GM18511 (cell line): ENCODE data around the gene CACNA2D2.

Experiments used
- ATAC-seq: cut with Tn5 transposase; IDR thresholded peaks from one replicate; pipeline ENCODE4 v1.9.1; 2021; ENCODE audit warnings: mild to moderate bottlenecking, moderate library complexity; ENCODE audit not compliant: unreplicated experiment

The CACNA2D2 gene

DNA sequence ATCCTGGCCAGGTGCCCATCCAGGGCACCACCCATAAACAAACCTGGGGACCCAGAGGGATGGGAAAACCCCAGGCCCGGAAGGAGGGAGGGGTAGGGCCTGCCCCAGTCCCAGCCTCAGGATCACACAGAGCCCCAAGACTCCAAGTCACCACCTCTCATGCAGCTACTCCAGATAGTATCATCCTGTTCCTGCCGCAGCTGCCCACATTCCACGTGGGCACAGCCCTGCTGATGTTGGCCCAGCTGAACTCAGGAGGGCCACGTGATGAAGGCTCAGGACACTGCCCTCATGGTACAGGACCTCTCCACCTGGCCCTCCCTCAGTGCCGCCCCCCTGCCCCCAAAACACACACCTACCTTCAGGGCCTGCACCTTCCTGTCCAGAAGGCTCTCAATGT is 69.5 kb downstream of the CACNA2D2 start:
- ATAC-seq: no peak

DNA sequence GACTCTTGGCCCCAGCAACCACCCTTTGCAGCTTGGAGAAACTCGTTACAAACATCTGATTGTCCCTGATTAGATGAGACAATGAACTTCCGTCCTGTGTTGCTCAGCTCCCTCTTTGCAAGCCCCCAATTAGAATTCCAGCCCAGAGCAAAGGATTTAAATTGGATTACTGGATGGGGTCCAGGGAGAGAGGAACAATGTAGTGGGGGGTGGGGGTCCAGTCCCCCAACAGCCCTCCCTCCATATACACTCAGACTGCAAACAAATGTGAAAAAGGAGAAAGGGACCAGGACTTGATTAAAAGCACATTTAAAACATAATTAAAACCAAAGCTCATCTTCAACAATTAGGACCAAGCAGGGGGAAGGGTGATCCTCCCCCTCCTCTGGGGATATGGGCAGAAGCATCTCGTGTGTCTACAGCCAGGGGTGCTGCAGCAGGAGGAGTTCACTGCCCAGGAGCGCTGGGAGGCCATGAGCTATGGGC is 72.4 kb downstream of the CACNA2D2 start:
- no peak for ATAC-seq

DNA sequence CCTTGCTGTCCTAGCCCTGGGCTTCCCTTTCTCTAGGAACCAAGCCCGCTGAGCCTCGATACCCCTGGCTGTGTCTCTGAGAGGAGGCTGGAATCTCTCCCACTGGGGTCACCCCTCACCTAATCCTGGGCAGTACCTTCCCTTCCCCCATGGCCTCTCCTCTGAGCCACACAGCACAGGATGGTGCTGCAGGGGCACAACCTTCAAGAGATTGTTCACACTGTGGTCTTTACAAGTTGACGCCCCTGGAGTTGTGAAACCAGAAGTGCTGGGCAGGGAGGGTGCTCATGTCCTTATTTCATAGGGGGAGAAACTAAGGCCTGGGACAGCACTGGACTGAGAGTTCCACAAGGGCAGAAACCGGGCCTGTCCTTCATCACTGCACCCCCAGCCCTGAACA is 73.2 kb downstream of the CACNA2D2 start:
- ATAC-seq: no peak

DNA sequence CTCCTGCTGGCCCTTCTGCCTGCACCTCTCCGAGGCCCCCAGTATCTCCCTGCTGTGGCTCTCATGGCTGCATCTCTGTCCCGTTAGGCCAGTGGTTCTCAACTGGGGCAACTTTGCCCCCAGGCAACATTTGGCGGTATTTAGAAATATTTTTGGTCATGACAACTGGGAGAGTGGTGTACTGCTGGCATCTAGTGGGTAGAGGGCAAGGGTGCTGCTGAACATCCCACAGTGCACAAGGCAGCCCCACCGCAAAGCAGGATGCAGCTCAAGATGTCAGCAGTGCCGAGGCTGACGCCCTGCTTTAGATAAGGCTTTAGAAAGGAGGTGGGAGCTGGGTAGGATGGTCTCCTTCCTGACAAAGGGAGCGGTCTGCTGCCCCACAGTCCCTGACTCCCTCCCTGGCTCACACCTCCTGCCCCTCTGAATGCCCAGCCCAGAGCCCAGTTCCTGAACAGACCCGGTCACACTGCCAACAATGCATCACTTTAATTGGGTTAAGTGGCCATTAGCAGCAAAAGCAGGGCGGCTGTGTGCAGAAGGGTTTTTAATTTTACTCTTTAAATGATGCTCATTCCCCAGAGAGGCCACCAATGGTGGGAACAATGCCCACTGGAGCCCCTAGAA is 75.3 kb downstream of the CACNA2D2 start:
- ATAC-seq: no peak

DNA sequence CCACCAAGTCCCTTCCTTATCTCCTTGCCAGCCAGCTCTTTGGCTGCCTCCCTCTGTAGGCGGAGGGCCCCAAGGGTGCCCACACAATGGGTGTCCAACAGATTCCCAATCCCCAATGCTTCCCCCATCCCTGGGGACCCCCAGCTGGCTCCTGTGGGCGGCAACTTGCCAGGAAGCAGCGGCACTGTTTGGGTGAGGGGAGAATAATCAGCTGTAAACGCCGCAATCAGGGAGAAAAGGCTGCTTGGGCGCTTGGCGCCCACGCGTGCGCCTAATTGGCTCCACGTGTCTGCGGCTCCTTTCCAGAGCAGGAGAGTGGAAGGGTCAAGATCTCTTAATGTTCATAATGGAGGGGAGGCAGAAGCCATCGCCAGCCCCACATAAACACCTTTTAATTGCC is 76.2 kb downstream of the CACNA2D2 start:
- no peak for ATAC-seq

DNA sequence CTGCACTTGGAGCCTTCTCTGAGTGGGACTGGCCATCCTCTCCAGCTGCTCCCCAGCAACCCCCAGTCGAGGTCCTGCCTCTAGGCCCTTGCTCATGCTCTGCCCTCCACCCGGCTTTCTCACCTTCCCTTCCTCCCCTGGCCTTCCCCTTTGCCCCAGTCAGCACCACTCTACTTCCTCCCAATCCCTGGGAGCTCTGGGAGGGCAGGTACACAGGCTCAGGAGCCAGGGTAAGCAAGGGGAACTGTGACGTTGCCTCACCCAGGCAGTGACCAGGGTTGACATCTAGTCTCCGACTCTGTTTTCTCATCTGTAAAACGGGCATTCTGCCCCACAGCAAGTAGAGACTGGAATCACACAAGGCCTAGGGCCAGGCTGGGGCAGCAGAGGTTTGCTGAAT is 77.5 kb downstream of the CACNA2D2 start:
- no peak for ATAC-seq

DNA sequence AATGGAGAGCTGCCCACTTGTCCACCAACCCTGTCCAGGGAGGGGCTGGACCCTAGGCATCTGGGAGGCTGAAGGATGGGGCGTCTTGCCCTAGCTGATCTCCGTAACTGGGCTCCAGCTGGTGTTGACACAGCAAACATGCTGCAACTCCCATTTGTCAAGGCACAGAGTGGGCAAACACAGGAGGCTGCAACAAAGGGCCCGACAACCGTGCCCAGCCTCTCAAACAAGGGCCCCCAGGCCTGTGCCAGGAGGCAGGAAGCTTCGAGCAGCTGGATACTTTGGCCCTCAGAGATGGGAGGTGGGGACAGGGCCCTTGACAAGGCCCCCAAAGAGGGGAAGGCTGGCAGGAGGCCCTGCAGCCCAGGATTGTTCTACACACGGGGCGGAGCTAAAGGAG is 79.9 kb downstream of the CACNA2D2 start:
- ATAC-seq: no peak

DNA sequence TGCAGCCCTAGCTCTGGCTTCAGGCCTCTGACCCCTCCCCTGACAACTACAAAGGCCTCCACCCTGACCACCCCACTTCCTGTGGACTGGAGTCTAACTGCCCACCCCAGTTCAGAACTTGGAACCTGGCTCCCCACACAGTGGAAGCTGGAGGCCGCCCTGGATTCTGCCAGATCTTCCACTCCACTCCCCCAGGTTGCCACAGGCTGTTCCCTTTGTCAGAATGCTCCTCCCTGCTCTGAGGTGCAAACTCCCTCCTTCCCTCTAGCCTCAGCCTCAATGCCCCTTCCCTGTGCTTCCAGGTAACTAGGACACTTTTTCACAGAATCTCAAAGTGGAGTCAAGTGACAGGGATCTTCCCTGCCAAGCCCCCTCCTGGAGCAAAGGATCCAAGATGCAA is 81.3 kb downstream of the CACNA2D2 start:
- no peak for ATAC-seq

DNA sequence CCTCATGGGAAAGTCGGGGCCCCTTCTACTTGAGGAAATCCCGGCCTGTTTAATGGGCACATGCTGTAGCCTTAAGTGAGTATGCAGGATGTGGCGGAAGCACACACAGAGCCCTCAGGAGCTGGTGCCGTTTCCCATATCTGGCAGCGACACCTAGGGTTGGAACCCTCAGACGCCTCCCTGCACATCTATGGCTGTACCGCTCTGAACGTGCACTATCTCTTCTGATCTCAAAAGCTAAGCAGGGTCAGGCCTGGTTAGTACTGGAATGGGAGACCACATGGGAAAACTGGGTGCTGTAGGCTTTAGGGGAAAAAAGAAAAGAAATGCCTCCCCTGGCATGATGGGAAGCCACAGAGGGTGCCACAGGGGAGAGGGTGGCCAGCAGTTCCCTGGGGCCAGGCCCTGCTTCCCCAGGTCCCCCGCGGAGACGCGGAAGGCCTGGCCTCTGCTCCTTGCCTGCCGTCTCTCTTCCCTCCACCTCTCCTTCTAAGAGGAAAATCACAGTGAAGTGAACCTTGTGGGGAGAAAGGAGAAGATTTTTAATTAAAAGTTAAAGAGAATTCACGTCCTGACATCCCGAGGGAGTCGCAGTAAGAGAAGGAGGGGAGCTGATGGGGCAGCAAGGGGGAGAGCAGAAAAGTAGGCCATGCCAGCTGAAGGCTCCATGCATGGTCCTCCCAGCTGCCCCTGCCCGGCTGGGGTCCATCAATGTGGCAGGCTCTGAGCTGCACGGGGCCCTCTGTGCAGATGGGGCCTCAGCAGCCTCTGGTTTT is 83.7 kb downstream of the CACNA2D2 start:
- ATAC-seq: no peak

DNA sequence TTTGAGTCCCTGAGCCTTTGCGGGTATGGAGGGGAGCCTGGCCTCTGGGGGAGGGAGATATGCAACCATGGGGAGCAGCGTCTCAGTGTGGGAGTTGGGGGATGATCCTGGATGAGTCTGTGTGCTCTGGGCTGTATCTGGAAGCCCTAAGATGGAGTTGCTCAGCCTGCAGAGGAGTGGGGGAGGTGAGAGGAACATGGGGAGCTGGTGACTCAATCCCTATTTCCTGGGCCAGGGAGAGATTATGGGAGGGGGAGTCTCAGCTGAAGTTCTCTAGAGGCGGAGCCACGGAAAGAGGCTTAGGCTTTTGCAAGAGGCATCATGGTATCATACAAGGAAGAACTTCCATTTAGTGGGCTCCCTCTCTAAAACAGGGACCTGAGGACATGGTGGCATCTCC is 84.6 kb downstream of the CACNA2D2 start:
- no peak for ATAC-seq

DNA sequence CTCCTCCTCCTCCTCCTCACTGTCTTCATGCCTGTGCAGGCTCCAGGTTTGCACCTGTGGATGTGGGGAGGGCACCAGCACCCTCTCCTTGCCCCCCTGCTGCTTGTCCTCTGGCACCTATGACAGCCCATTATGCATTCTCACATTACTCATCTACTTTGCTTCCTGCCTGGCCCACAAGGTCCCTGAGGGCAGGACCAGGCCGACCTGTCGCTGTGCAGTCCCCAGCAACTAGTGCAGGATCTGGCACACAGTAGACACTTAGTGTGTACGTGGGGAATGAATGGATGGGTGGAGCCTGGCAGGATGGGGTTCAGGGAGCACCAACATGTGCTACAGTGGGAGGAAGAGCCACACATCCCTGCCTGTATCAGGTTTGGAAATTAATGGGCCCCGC is 85.8 kb downstream of the CACNA2D2 start:
- ATAC-seq: no peak

DNA sequence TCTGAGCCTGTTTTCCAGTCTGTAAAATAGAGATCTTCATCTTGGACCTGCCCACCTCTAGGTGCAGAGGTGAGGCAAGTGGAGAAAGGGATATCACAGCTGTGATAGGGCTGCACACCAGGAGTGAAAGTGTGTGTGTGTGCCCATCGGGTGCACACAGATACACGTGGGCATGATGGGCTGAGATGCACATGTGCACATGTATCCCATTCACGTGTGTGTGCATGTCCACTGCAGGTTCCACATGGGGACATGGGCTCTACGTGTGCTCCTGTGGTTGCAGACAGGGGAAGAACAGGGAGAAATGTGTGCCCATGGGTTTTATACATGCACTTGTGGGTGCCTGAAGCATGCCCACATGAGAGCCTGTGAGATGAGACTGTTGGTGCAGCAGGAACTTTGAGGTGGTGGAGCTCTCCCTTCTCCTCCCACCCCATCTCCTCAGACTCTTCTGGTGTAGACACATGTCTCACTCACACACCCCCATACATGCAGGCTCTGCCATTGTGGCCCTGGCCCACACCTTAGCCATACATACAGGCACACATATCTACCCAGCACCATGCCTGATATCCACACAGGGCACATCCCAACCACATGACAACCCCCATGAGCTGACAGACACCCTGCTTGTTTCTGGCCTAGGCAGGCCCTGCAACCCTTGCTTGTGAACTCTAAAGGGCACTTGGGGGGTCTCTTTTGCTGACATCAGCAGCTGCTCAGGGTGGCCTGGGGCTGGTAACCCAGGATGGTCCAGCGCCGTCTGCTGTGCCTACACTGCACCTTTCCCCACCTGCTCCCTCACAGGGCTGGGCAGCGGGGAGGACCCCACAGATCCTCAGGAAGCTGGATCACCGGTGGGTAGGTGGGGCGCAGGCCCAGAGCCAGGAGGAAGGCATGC is 86.4 kb downstream of the CACNA2D2 start:
- no peak for ATAC-seq

DNA sequence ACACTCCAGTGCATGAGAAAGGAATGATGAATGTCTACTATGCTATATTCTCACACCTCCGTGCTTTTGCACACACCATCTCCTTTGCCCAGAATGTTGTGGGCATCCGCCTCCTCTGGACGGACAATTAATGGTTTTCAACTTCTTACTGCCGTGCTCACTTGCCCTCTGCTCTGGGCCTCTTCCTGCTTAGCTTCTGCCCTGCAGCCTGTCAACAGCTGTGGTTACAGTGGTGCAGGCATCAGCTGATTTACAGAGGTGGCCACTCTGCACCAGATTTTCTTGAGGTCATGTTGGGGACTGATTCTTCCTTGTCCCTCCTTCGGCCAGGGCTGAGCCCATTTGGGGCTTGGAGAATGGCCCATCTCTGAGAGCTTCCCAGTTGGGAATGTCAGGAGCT is 87.6 kb downstream of the CACNA2D2 start:
- no peak for ATAC-seq

DNA sequence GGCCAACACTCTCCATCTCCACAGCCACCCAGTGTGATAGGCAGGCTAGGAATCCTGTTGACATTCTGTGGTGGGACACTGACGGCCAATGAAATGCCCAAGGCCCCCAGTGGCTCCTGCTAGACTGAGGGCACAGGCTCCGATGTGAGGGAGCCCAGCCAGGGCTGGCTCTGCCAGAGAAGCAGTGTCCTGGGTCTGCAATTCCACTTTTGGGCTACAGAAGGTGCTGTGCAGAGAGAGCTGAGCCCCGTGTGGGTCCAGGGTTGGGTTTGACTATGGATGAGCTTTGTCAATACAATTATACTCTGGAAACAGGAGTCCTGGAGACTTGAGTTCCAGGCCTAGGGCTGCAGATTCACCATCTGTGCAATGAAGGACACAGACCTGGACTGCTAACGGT is 88.4 kb downstream of the CACNA2D2 start:
- no peak for ATAC-seq

DNA sequence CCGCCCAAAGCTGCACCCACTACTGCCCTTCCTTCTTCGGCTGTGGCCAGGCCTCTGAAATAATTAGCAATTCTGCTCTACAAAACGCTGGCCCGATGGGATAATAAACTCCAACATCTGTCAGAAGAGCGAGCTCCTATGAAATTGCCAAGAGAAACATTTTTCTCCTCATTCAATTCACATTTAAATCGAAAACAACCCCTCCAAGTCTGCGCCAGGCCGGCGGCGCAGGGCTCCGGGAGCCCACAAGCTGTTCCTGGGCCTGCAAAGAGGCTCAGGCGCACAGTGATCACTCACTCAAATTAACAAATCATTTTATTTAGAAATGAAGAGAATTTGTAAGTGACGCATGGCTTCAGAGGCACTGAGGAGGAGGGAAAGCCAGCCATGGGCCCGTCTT is 88.8 kb downstream of the CACNA2D2 start:
- no peak for ATAC-seq

DNA sequence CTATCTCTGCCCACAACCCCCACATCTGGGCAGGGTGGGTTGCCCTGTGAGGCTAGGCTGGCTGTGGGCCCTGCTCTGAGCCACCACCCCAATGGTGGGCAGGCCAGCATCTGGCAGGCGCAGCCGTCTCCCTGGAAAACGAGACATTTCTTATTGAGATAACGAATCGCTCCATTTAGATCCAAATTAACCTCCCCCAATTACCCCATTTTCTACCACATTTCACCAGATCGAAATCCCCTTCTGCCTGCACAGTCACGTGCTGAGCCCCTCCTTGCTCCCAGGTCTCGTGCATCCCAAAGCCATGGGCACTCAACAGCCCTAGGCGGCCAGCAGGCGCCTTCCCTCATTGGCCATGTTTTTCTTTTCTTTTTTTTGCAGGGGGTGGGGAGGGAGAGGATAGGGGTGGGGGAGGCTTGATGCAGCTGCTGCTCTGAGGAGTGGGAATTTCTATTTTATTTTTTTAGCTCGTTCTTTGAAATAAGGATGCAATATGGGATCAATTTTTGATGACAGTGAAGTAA is 91.1 kb downstream of the CACNA2D2 start:
- no peak for ATAC-seq

DNA sequence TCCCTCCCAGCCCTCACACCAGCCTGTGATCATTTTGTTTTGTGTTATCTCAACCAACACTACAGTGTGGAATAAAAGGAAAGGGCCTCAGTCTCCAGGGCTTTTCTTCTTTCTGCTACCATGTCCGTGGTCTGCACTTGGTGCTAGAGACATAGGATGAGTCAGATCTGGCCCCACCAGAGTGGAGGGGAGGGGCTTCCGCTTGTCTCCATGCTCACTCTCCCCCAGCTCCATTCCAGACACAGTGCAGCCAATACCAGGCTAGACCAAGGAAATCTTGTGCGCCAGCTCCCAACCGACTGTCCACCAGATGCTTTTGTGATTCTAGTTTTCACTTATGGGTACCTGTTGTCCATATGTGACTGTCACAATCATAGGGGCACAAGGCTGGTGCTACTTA is 92.2 kb downstream of the CACNA2D2 start:
- ATAC-seq: no peak

DNA sequence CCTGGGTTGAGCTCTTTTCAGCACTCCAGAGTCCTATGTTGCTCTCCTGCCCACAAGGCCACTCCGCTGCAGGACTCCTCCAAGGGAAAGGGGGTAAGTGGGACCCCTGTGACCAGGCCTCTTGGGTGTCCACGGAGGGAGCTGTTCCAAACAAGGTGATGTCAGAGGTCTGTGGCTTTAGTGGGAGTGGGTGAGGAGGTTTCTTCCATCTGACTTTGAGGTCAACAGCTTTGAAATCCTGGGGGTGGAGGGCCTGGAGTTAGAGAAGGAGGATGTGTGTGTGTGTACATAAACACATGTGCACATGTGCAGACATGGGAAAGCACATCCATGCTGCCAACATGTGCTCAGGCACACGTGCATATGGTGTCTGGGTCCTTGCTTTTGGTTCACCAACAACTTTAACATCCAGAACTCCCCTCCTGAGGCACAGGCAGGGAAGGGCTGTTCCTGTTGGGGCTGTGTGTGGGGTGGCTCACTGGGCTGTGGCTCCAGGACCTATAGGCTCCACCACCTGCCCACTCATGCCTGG is 92.8 kb downstream of the CACNA2D2 start:
- no peak for ATAC-seq

DNA sequence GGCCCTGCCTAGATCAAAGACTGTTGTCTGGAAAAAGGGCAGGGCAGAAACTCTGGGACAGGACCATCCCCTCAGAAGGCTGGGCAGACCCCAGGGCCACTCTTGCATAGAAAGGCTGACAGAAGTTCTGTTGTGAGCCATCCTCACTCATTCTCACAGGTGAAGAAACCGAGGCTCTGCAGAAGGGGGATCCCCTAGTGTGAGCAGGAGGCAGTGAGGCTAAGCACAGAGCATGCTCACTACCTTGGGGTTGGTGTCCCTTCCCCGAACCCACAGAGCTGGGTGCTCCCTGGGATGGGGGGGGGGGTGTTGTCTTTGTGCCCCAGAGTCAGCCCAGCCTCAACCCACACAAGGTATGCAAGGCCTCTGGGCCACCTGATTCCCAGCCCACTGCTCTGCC is 93.2 kb downstream of the CACNA2D2 start:
- ATAC-seq: no peak

DNA sequence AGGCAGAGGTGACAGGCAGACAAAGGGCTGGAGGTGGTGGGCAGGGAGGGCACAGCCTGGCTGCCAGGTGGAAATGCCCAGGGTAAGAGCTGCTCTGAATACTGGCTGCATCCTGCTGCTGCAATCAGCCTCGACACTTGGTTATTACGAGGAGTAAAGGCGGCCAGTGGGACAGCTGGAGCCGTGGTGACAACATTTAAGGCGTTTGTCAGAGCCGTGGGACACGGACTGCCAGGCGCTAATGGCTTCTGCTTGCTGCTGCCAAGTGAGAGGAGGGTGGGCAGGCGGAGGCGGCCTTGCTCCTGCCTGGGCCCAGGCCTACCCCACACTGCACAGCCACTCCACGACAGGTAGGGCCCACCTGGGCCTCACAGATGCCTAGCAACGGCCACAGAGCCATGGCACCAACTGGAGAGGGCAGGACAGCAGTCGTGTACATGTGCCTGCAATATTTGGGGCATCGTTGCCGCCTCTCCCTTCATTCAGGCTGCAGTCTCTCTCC is 94.9 kb downstream of the CACNA2D2 start:
- ATAC-seq: no peak

DNA sequence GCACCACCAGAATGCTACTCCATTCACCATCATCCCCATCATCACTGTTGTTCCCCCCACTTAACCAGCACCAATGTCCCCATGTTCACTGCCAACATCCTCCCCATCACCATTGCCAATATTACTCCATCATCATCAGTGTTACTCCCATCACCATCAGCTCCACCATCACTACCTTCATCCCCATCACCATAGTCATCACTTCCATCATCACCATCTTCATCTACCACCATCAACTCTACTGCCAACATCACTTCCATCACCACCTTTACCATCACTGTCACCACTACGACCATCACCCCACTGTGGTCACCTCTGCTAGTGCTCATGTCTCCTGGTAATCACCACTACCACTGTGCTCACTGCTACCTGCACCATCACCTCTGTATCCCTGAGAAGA is 96.9 kb downstream of the CACNA2D2 start:
- no peak for ATAC-seq
